ENCODE results near the gene RPL37A.

DNA sequence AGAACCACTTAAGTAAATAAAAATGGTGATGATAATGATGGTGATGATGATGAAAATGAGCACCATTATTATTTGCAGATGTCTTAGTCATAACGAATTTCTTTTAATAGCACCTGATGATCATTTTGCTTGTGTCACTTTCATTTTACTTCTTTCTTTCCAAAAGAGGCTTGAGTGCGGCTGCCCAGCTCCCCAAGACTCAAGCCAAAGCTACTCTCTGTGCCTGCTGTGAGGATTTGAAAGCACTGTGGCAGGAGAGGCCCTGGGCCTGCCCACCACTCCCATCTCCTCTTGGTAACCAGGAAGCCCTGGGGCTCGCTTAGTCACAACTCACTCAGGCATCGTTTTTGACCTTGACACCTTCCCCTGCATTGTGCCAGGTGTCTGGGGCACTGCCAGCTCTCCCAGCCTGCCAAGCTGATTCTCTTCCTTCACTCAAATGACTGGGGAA lies 41.2 kb downstream of the RPL37A start:
- no peak for TF ChIP-seq CTCF (IDR thresholded peaks at IDR 0.05; ENCODE audit: borderline replicate concordance, extremely low read depth, low read length, poor library complexity, severe bottlenecking)
- no peak for TF ChIP-seq EZH2 (IDR thresholded peaks at IDR 0.05; ENCODE audit: borderline replicate concordance, low read depth, low read length, severe bottlenecking)
